HG02623 (cell line): ENCODE data around the gene TTC39B.
"Not testable (repeated sequence)": the region's sequence is repeated elsewhere in the genome, so short reads cannot be mapped to it uniquely, and the experiment has no call there.

Source experiments
- ATAC-seq: cut with Tn5 transposase; IDR thresholded peaks from one replicate; pipeline ENCODE4 v1.9.1; 2021; ENCODE audit warnings: moderate library complexity; ENCODE audit not compliant: unreplicated experiment

Gene TTC39B

GRCh38 chr9:15271403-15271802 lies 35.6 kb downstream of the TTC39B start:
- no peak for ATAC-seq

DNA sequence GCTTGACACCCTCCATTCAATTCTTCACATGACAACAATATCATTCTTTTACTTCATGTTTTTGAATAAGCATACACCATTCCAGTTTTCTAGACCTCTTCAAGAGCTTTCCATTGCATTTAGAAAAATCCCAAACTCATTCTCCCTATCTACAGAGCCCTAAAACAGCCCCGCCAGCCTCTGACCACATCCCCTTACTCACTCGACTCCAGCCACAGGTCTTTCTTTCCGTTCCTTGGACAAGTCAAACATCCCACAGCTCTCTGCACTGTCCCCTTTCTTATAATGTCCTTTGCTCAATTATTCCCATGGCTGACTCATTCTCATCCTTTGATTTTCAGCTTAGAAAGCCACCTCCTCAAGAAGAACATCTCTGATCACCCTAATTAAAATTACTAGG lies 38.2 kb downstream of the TTC39B start:
- no peak for ATAC-seq

DNA sequence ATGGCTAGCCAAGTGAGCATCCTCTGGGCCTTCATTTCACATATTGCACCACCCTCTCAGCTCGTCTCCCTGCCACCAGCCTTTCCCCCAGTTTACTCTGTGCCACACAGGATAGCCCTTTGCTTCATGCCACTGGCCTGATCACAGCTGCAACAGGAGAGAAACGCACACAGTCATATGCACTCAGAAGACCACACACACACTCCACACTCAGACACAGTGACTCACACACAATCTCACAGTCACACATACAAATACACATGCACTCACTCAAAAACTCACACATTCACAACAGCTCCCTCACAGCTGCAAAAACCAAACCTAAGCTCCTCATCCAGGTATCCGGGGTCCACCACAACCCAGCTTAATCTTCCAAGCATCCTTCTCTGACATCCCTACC lies 38.7 kb downstream of the TTC39B start:
- ATAC-seq: no peak

- ATAC-seq: no peak
Observed at GRCh38 chr9:15264918-15265317, 42.1 kb downstream of the TTC39B start.

GRCh38 chr9:15262581-15262980 lies 44.4 kb downstream of the TTC39B start:
- no peak for ATAC-seq

DNA sequence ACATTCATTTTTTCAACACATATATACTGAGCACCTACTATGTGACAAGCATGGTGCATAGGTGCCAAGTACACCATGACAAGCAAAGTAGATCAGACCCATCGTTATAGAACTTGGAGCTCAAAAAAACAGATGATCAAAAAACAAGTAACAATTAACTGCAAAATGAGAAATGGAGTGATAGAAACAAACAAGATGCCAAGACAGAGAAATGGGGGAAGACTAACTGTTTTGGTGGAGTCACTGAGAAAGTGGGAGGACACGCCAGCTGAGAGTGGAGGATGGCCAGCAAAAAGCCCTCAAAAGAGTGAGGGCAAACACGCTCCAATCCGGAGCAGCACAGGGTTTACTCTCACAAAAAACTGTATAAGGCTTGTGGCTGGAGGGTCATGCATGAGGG lies 50.6 kb downstream of the TTC39B start:
- ATAC-seq: no peak

DNA sequence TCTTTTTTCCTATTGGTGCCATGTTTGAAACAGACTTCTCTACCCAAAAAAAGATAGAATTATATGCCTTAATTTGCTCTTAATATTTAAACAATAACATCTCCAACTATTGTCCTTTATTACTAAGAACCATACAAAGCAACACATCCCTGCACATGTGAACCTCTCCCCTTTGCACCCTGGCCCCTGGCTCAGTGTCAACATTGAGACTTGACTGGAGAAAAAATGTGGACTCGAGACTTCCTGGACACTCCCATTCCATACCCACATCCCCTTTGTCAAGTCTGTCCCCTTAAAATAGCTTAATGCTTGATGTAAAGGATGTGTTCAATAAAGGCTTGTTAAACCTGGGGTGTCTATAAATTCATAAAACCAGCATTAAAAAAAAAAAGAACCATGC lies 53.2 kb downstream of the TTC39B start:
- ATAC-seq: no peak

- ATAC-seq: no peak
Observed at GRCh38 chr9:15253197-15253596, 53.8 kb downstream of the TTC39B start.

- no peak for ATAC-seq
Observed at GRCh38 chr9:15249981-15250380, 57.0 kb downstream of the TTC39B start.

DNA sequence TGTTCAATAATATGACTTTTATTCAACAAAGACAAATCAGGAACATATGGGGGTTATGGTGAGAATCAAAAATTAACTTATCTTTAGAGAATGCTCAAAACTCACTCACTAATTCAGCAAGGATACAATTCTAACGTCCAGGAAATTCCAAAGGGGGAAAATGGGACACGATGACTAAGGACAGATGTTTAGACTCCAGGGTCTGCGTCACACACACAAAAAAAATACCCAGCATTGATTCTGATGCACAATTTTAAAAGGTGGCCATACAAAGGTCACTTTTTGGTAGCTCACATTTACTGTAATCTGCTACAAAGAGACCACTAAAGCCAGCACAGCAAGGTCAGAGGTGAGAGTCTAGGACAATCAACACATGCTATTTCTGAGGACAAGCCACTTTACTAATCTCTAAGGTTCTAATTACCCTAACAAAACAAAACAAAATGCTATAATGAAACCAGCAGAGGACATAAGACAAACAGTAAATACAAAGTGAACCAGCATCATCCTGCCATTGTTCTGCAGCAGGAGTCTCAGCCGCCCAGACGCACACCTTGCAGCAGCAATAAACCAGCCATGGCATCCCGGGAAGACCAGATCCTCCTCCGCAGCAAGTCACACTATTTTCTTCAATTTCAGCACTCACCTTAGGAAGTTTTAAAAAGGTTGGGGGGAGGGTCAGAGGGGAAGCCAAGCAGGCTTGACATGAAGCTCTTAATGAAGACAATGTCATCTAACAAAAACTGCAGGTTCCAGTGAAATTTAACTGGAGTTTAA lies 57.8 kb downstream of the TTC39B start:
- no peak for ATAC-seq

- no peak for ATAC-seq
Observed at GRCh38 chr9:15248621-15249020, 58.4 kb downstream of the TTC39B start.

GRCh38 chr9:15248081-15248480 lies 58.9 kb downstream of the TTC39B start:
- ATAC-seq: no peak

GRCh38 chr9:15246708-15247107 lies 60.3 kb downstream of the TTC39B start:
- no peak for ATAC-seq

DNA sequence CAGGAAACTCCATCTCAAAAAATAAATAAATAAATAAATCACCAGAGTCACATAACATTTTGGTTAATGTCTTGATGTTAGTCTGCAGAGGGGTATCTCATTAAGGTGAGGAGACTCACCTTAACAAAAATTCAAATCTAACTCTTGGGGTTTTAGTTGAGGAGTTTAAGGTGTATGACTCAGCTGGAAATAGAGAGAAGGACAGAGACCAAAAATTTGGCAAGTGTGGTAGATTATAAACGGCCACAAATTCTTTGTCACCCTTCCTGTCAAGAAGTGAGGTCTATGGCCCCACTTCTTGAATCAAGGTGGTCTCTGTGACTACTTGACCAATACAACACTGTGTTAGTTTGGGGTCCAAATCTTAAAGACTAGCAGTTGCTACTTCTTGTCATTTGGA lies 60.8 kb downstream of the TTC39B start:
- no peak for ATAC-seq

GRCh38 chr9:15244001-15244441 lies 63.0 kb downstream of the TTC39B start:
- no peak for ATAC-seq

DNA sequence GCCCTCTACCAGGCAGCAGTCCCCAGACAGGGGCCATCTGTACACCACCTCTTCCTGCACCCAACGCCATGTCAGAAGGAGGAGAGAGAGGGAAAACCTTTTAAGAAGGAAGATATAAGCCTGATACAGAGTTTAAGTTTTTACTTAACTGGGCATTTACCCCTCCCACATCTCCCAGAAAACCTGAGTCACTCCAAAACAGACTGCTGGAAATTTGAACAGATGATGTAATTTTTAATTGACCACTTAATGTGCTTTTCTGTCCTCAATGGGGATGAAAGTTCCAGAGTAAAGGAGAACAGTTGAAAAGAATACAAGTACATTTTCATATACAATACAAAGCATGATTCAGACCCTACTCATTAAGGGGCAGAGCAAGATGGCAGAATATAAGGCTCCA lies 63.9 kb downstream of the TTC39B start:
- ATAC-seq: no peak

GRCh38 chr9:15240927-15241326 lies 66.1 kb downstream of the TTC39B start:
- no peak for ATAC-seq

DNA sequence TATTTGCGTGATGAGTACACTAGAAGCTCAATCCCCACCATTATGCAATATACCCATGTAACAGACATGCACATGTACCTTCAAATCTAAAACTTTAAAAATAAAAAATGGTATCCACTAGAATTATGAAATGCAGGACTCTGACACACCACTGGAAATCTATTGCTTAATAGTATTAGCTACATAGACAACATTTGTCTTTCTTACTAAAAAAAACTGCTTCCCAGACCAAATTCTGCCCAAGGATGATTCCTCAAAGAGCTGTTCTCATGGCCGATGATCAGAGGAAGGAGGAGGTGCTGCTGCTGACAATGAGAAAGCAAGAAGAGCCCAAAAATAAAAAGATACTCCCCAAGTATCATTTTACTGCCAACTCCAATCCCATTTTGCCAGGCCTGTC lies 67.2 kb downstream of the TTC39B start:
- no peak for ATAC-seq

DNA sequence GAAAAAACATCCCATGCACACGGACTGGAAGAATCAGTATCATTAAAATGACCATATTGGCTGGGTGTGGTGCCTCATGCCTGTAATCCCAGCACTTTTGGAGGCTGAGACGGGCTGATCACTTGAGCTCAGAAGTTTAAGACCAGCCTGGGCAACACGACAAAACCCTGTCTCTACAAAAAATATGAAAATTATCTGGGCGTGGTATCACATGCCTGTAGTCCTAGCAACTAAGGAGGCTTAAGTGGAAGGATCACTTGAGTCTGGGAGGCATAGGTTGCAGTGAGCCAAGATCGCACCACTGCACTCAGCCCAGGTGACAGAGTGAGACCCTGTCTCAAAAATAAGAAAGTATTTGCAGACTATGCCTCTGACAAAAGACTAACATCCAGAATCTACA lies 68.4 kb downstream of the TTC39B start:
- no peak for ATAC-seq

- no peak for ATAC-seq
Observed at GRCh38 chr9:15235658-15236057, 71.4 kb downstream of the TTC39B start.

DNA sequence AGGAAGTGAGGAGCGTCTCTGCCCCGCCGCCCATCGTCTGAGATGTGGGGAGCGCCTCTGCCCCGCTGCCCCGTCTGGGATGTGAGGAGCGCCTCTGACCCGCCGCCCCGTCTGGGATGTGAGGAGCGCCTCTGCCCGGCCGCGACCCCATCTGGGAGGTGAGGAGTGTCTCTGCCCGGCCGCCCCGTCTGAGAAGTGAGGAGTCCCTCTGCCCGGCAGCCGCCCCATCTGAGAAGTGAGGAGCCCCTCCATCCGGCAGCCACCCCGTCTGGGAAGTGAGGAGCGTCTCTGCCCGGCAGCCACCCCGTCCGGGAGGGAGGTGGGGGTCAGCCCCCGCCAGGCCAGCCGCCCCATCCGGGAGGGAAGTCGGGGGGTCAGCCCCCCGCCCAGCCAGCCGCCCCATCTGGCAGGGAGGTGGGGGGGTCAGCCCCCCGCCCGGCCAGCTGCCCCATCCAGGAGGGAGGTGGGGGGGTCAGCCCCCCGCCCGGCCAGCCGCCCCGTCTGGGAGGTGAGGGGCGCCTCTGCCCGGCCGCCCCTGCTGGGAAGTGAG lies 73.0 kb downstream of the TTC39B start:
- ATAC-seq: not testable (repeated sequence)

GRCh38 chr9:15232706-15233280 lies 74.2 kb downstream of the TTC39B start:
- ATAC-seq: not testable (repeated sequence)
